Measurements from ENCODE around the gene RNF25.

RNF25 gene

GRCh38 chr2:218659258-218659987 is 12.4 kb downstream of the RNF25 start, which contains the start of the genes BCS1L and ZNF142:
BCS1L (plus strand) TSS chr2:218659683; CDS start chr2:218660988, 1,305 bp downstream.
ZNF142 (minus strand) TSS chr2:218659623; CDS start chr2:218656429, 3,194 bp downstream.
- ATAC-seq (replicated peaks) (peak; percentile 97 to 98), DNase-seq (peak; percentile 94)
- Mint-ChIP-seq H3K27me3 (no peaks in the 10 kb centered on the region), H3K36me3 (peaks cover 26 to 56% of the 10 kb centered on the region in 2 donors), H3K9me3 (no peaks in the 10 kb centered on the region), H3K4me3 (peak within 1 kb of the TSS; percentile 91), H3K27ac (peak within 1 kb of the TSS; percentile 93), H3K4me1 (peaks cover 23 to 54% of the 10 kb centered on the region in 2 donors)

GRCh38 chr2:218658671-218659257 is 13.0 kb downstream of the RNF25 start:
- H3K36me3 Mint-ChIP-seq: peaks cover 26 to 52% of the 10 kb centered on the region in 2 donors
- no peaks in the 10 kb centered on the region for H3K9me3 Mint-ChIP-seq
- H3K4me3 Mint-ChIP-seq: peak overlapping the region; percentile 91
- ATAC-seq (replicated peaks): peak; percentile 49 to 52
- H3K27ac Mint-ChIP-seq: peak overlapping the region; percentile 93
- peaks cover 23 to 54% of the 10 kb centered on the region in 2 donors for H3K4me1 Mint-ChIP-seq
- no peaks in the 10 kb centered on the region for H3K27me3 Mint-ChIP-seq
- DNase-seq: peak; percentile 42

- Mint-ChIP-seq H3K27ac (no peak overlapping the region), H3K4me3 (no peak overlapping the region), H3K9me3 (no peaks in the 10 kb centered on the region), H3K27me3 (no peaks in the 10 kb centered on the region), H3K36me3 (peaks cover 18 to 42% of the 10 kb centered on the region in 2 donors), H3K4me1 (peaks cover 16 to 33% of the 10 kb centered on the region in 2 donors)
- no peak for ATAC-seq (replicated peaks)
- no peak for DNase-seq
These were observed 16.1 kb downstream of the RNF25 start for GRCh38 chr2:218655751-218656150.

GRCh38 chr2:218648787-218649100 is 23.1 kb downstream of the RNF25 start:
- Mint-ChIP-seq H3K36me3 (peaks cover 37 to 55% of the 10 kb centered on the region in 2 donors), H3K4me1 (peaks cover 6 to 27% of the 10 kb centered on the region in 2 donors)
- ATAC-seq (replicated peaks): no peak

GRCh38 chr2:218648088-218648786 is 23.6 kb downstream of the RNF25 start:
- peak overlapping the region; percentile 68 for H3K27ac Mint-ChIP-seq

More at GRCh38 chr2:218648787-218649100, 23.1 kb downstream of the RNF25 start:
- Mint-ChIP-seq H3K27ac (peak overlapping the region; percentile 68), H3K9me3 (no peaks in the 10 kb centered on the region), H3K4me3 (no peak overlapping the region), H3K27me3 (no peaks in the 10 kb centered on the region)
- no peak for DNase-seq

GRCh38 chr2:218645126-218645525 is 26.7 kb downstream of the RNF25 start:
- Mint-ChIP-seq H3K4me1 (peaks cover 7 to 27% of the 10 kb centered on the region in 2 donors), H3K27ac (peak overlapping the region; percentile 62), H3K4me3 (no peak overlapping the region), H3K27me3 (no peaks in the 10 kb centered on the region), H3K9me3 (no peaks in the 10 kb centered on the region), H3K36me3 (peaks cover 39 to 52% of the 10 kb centered on the region in 2 donors)
- no peak for DNase-seq
- peak; percentile 68 to 75 for ATAC-seq (replicated peaks)

More at GRCh38 chr2:218648088-218648786, 23.6 kb downstream of the RNF25 start:
- Mint-ChIP-seq H3K36me3 (peaks cover 37 to 55% of the 10 kb centered on the region in 2 donors), H3K9me3 (no peaks in the 10 kb centered on the region), H3K4me3 (no peak overlapping the region), H3K27me3 (no peaks in the 10 kb centered on the region), H3K4me1 (peaks cover 6 to 27% of the 10 kb centered on the region in 2 donors)
- DNase-seq: peak; percentile 20
- peak; percentile 73 to 77 for ATAC-seq (replicated peaks)

GRCh38 chr2:218644721-218645120 is 27.1 kb downstream of the RNF25 start:
- DNase-seq (no peak), ATAC-seq (replicated peaks) (peak; percentile 11 to 15)
- H3K36me3 Mint-ChIP-seq: peaks cover 39 to 55% of the 10 kb centered on the region in 2 donors
- H3K27ac Mint-ChIP-seq: peak overlapping the region; percentile 77
- peaks cover 7 to 27% of the 10 kb centered on the region in 2 donors for H3K4me1 Mint-ChIP-seq
- H3K4me3 Mint-ChIP-seq: no peak overlapping the region
- no peaks in the 10 kb centered on the region for H3K9me3 Mint-ChIP-seq
- no peaks in the 10 kb centered on the region for H3K27me3 Mint-ChIP-seq

- peak overlapping the region; percentile 77 for H3K27ac Mint-ChIP-seq
- no peaks in the 10 kb centered on the region for H3K27me3 Mint-ChIP-seq
- DNase-seq (no peak), ATAC-seq (replicated peaks) (no peak)
- H3K4me1 Mint-ChIP-seq: peaks cover 7 to 25% of the 10 kb centered on the region in 2 donors
- peaks cover 37 to 50% of the 10 kb centered on the region in 2 donors for H3K36me3 Mint-ChIP-seq
- H3K9me3 Mint-ChIP-seq: no peaks in the 10 kb centered on the region
- H3K4me3 Mint-ChIP-seq: no peak overlapping the region
These were observed 28.0 kb downstream of the RNF25 start for GRCh38 chr2:218643751-218644310.

- no peaks in the 10 kb centered on the region for H3K9me3 Mint-ChIP-seq
- DNase-seq (no peak), ATAC-seq (replicated peaks) (no peak)
- H3K4me1 Mint-ChIP-seq: peaks cover 4 to 18% of the 10 kb centered on the region in 2 donors
- no peaks in the 10 kb centered on the region for H3K27me3 Mint-ChIP-seq
- H3K36me3 Mint-ChIP-seq: peaks cover 37 to 50% of the 10 kb centered on the region in 2 donors
- no peak overlapping the region for H3K4me3 Mint-ChIP-seq
- H3K27ac Mint-ChIP-seq: no peak overlapping the region
These were observed 29.0 kb downstream of the RNF25 start for GRCh38 chr2:218642786-218643185.

GRCh38 chr2:218642121-218642656 is 29.6 kb downstream of the RNF25 start:
- Mint-ChIP-seq H3K4me1 (peaks cover 4 to 18% of the 10 kb centered on the region in 2 donors), H3K27me3 (no peaks in the 10 kb centered on the region), H3K4me3 (no peak overlapping the region), H3K36me3 (peaks cover 39 to 51% of the 10 kb centered on the region in 2 donors), H3K27ac (no peak overlapping the region), H3K9me3 (no peaks in the 10 kb centered on the region)
- ATAC-seq (replicated peaks) (no peak), DNase-seq (no peak)

GRCh38 chr2:218638372-218638771 is 33.4 kb downstream of the RNF25 start:
- Mint-ChIP-seq H3K27me3 (no peaks in the 10 kb centered on the region), H3K27ac (no peak overlapping the region), H3K4me1 (peaks cover 0 to 1% of the 10 kb centered on the region in 2 donors), H3K9me3 (no peaks in the 10 kb centered on the region), H3K36me3 (peaks cover 34 to 65% of the 10 kb centered on the region in 2 donors), H3K4me3 (no peak overlapping the region)
- no peak for DNase-seq
- no peak for ATAC-seq (replicated peaks)

GRCh38 chr2:218635719-218636118 is 36.1 kb downstream of the RNF25 start:
- Mint-ChIP-seq H3K27me3 (no peaks in the 10 kb centered on the region), H3K36me3 (peaks cover 28 to 57% of the 10 kb centered on the region in 2 donors), H3K27ac (peak overlapping the region; percentile 17), H3K4me1 (no peaks in the 10 kb centered on the region), H3K4me3 (no peak overlapping the region), H3K9me3 (no peaks in the 10 kb centered on the region)
- ATAC-seq (replicated peaks): no peak
- no peak for DNase-seq

GRCh38 chr2:218631837-218632236 is 40.0 kb downstream of the RNF25 start:
- Mint-ChIP-seq H3K36me3 (peaks cover 12 to 36% of the 10 kb centered on the region in 2 donors), H3K4me3 (no peak overlapping the region), H3K27ac (no peak overlapping the region), H3K9me3 (no peaks in the 10 kb centered on the region), H3K27me3 (no peaks in the 10 kb centered on the region), H3K4me1 (no peaks in the 10 kb centered on the region)
- ATAC-seq (replicated peaks) (no peak), DNase-seq (no peak)

GRCh38 chr2:218627939-218628338 is 43.9 kb downstream of the RNF25 start:
- Mint-ChIP-seq H3K27me3 (no peaks in the 10 kb centered on the region), H3K27ac (no peak overlapping the region), H3K36me3 (peaks cover 0 to 8% of the 10 kb centered on the region in 2 donors), H3K4me1 (peaks cover 3 to 5% of the 10 kb centered on the region in 2 donors), H3K9me3 (no peaks in the 10 kb centered on the region), H3K4me3 (no peak overlapping the region)
- DNase-seq (no peak), ATAC-seq (replicated peaks) (no peak)
